ENCODE data around the gene GOLIM4.

GOLIM4 gene

GRCh38 chr3:168070919-168071318 lies 24.8 kb downstream of the GOLIM4 start:
- no peak overlapping the region for H3K4me3 ChIP-seq (replicated peaks; ENCODE audit: low read depth, low read length)
- DNase-seq (ENCODE audit: extremely low read depth, insufficient read length), result no peak
- TF ChIP-seq CTCF (IDR thresholded peaks at IDR 0.05; ENCODE audit: insufficient read depth, low read length, poor library complexity, severe bottlenecking), result no peak
- no peaks in the 10 kb centered on the region for H3K27me3 ChIP-seq (replicated peaks; ENCODE audit: control insufficient read depth, insufficient read depth, low read length)
- no peaks in the 10 kb centered on the region; the same call in 1 of the 2 replicates for H3K36me3 ChIP-seq (ENCODE audit: control insufficient read depth, insufficient read depth, low read length)

- no peak for DNase-seq (ENCODE audit: extremely low read depth, insufficient read length)
Measured at GRCh38 chr3:168068346-168068745, 27.4 kb downstream of the GOLIM4 start.

GRCh38 chr3:168066882-168067281 lies 28.8 kb downstream of the GOLIM4 start:
- H3K4me3 ChIP-seq (replicated peaks; ENCODE audit: low read depth, low read length), result no peak overlapping the region
- DNase-seq (ENCODE audit: extremely low read depth, insufficient read length), result no peak

More at GRCh38 chr3:168068346-168068745, 27.4 kb downstream of the GOLIM4 start:
- Histone ChIP-seq H3K27me3 (replicated peaks; ENCODE audit: control insufficient read depth, insufficient read depth, low read length) (no peaks in the 10 kb centered on the region), H3K36me3 (ENCODE audit: control insufficient read depth, insufficient read depth, low read length) (no peaks in the 10 kb centered on the region), H3K4me3 (replicated peaks; ENCODE audit: low read depth, low read length) (no peak overlapping the region)
- no peak for TF ChIP-seq CTCF (IDR thresholded peaks at IDR 0.05; ENCODE audit: insufficient read depth, low read length, poor library complexity, severe bottlenecking)

GRCh38 chr3:168065569-168065968 lies 30.2 kb downstream of the GOLIM4 start:
- no peak for DNase-seq (ENCODE audit: extremely low read depth, insufficient read length)
- no peak overlapping the region for H3K4me3 ChIP-seq (replicated peaks; ENCODE audit: low read depth, low read length)
- no peak for TF ChIP-seq CTCF (IDR thresholded peaks at IDR 0.05; ENCODE audit: insufficient read depth, low read length, poor library complexity, severe bottlenecking)
- no peaks in the 10 kb centered on the region for H3K36me3 ChIP-seq (ENCODE audit: control insufficient read depth, insufficient read depth, low read length)
- no peaks in the 10 kb centered on the region for H3K27me3 ChIP-seq (replicated peaks; ENCODE audit: control insufficient read depth, insufficient read depth, low read length)

More at GRCh38 chr3:168066882-168067281, 28.8 kb downstream of the GOLIM4 start:
- no peaks in the 10 kb centered on the region for H3K27me3 ChIP-seq (replicated peaks; ENCODE audit: control insufficient read depth, insufficient read depth, low read length)
- no peak for TF ChIP-seq CTCF (IDR thresholded peaks at IDR 0.05; ENCODE audit: insufficient read depth, low read length, poor library complexity, severe bottlenecking)
- H3K36me3 ChIP-seq (ENCODE audit: control insufficient read depth, insufficient read depth, low read length), result no peaks in the 10 kb centered on the region

- Histone ChIP-seq H3K27me3 (replicated peaks; ENCODE audit: control insufficient read depth, insufficient read depth, low read length) (no peaks in the 10 kb centered on the region), H3K36me3 (ENCODE audit: control insufficient read depth, insufficient read depth, low read length) (no peaks in the 10 kb centered on the region), H3K4me3 (replicated peaks; ENCODE audit: low read depth, low read length) (no peak overlapping the region)
- no peak for TF ChIP-seq CTCF (IDR thresholded peaks at IDR 0.05; ENCODE audit: insufficient read depth, low read length, poor library complexity, severe bottlenecking)
- no peak for DNase-seq (ENCODE audit: extremely low read depth, insufficient read length)
Measured at GRCh38 chr3:168063122-168063521, 32.6 kb downstream of the GOLIM4 start.

- H3K36me3 ChIP-seq (ENCODE audit: control insufficient read depth, insufficient read depth, low read length), result no peaks in the 10 kb centered on the region
- no peak for TF ChIP-seq CTCF (IDR thresholded peaks at IDR 0.05; ENCODE audit: insufficient read depth, low read length, poor library complexity, severe bottlenecking)
- no peak for DNase-seq (ENCODE audit: extremely low read depth, insufficient read length)
- no peaks in the 10 kb centered on the region for H3K27me3 ChIP-seq (replicated peaks; ENCODE audit: control insufficient read depth, insufficient read depth, low read length)
- no peak overlapping the region for H3K4me3 ChIP-seq (replicated peaks; ENCODE audit: low read depth, low read length)
Measured at GRCh38 chr3:168062679-168063078, 33.0 kb downstream of the GOLIM4 start.

All from GM06990 (cell line).